ENCODE measurements around the gene PKP4.
"Not testable (repeated sequence)": the region's sequence is repeated elsewhere in the genome, so short reads cannot be mapped to it uniquely, and the experiment has no call there.

PKP4 gene

GRCh38 chr2:158687315-158687714, 230.6 kb downstream of the PKP4 start:
- no peak for DNase-seq (ENCODE audit: low read depth in 2 of 2)

- no peak for DNase-seq (ENCODE audit: low read depth in 2 of 2)
Observed at GRCh38 chr2:158688721-158689120, 232.0 kb downstream of the PKP4 start.

- DNase-seq (ENCODE audit: low read depth in 2 of 2): no peak
Observed at GRCh38 chr2:158689391-158689790, 232.6 kb downstream of the PKP4 start.

- DNase-seq (ENCODE audit: low read depth in 2 of 2): no peak
Observed at GRCh38 chr2:158690823-158691222, 234.1 kb downstream of the PKP4 start.

GRCh38 chr2:158691619-158692018, 234.9 kb downstream of the PKP4 start:
- DNase-seq (ENCODE audit: low read depth in 2 of 2): no peak

GRCh38 chr2:158692372-158693103, 235.8 kb downstream of the PKP4 start:
- DNase-seq (ENCODE audit: low read depth in 2 of 2): no peak

GRCh38 chr2:158693476-158693875, 236.7 kb downstream of the PKP4 start:
- DNase-seq (ENCODE audit: low read depth in 2 of 2): no peak

- DNase-seq (ENCODE audit: low read depth in 2 of 2): no peak
Observed at GRCh38 chr2:158695305-158695704, 238.6 kb downstream of the PKP4 start.

GRCh38 chr2:158695744-158696143, 239.0 kb downstream of the PKP4 start:
- DNase-seq (ENCODE audit: low read depth in 2 of 2): not testable (repeated sequence)

GRCh38 chr2:158699323-158699722, 242.6 kb downstream of the PKP4 start:
- DNase-seq (ENCODE audit: low read depth in 2 of 2): no peak

- DNase-seq (ENCODE audit: low read depth in 2 of 2): no peak
Observed at GRCh38 chr2:158701101-158701500, 244.3 kb downstream of the PKP4 start.

- DNase-seq (ENCODE audit: low read depth in 2 of 2): no peak
Observed at GRCh38 chr2:158702740-158703139, 246.0 kb downstream of the PKP4 start.

GRCh38 chr2:158704724-158705465, 248.1 kb downstream of the PKP4 start:
- not testable (repeated sequence) for DNase-seq (ENCODE audit: low read depth in 2 of 2)

GRCh38 chr2:158712791-158713522, 256.2 kb downstream of the PKP4 start:
- no peak for DNase-seq (ENCODE audit: low read depth in 2 of 2)

- no peak for DNase-seq (ENCODE audit: low read depth in 2 of 2)
Observed at GRCh38 chr2:158713523-158714138, 256.9 kb downstream of the PKP4 start.

GRCh38 chr2:158714420-158714819, 257.7 kb downstream of the PKP4 start:
- no peak for DNase-seq (ENCODE audit: low read depth in 2 of 2)

GRCh38 chr2:158715357-158715756, 258.6 kb downstream of the PKP4 start:
- no peak for DNase-seq (ENCODE audit: low read depth in 2 of 2)

GRCh38 chr2:158716121-158716791, 259.5 kb downstream of the PKP4 start:
- no peak for DNase-seq (ENCODE audit: low read depth in 2 of 2)

GRCh38 chr2:158716921-158717320, 260.2 kb downstream of the PKP4 start:
- no peak for DNase-seq (ENCODE audit: low read depth in 2 of 2)

GRCh38 chr2:158717366-158718195, 260.8 kb downstream of the PKP4 start:
- DNase-seq (ENCODE audit: low read depth in 2 of 2): no peak

GRCh38 chr2:158718196-158718585, 261.4 kb downstream of the PKP4 start:
- DNase-seq (ENCODE audit: low read depth in 2 of 2): no peak
